Prostate gland (tissue), 2 donors: ENCODE data around the gene SAMHD1.
"Not testable (repeated sequence)": the region's sequence is repeated elsewhere in the genome, so short reads cannot be mapped to it uniquely, and the experiment has no call there.

Experiments used
- CTCF ChIP-seq, 4 experiments: fragments of 200-600 bp in 2 of 4; fragments of 450-650 bp in 2 of 4; sonication (generic) in 2 of 4; IDR thresholded peaks; 1 replicate in 3 of 4; 2 replicates in 1 of 4; pipeline ENCODE4 v1.5.1; 2016 to 2019; ENCODE audit warnings: antibody characterized with exemption in 4 of 4, mild to moderate bottlenecking in 2 of 4, moderate library complexity in 2 of 4
- POLR2A ChIP-seq: fragments of 450-650 bp; IDR thresholded peaks from one replicate; pipeline ENCODE4 v1.6.1; 2016; ENCODE audit warnings: antibody characterized with exemption, mild to moderate bottlenecking
- POLR2AphosphoS5 ChIP-seq: sonication (generic); formaldehyde crosslinking; IDR thresholded peaks from one replicate; pipeline ENCODE4 v1.6.1; 2017; ENCODE audit warnings: antibody characterized with exemption

- not testable (repeated sequence) for TF ChIP-seq POLR2A; CTCF (IDR thresholded peaks at IDR 0.05); POLR2AphosphoS5
Observed at GRCh38 chr20:36933571-36933970, 17.9 kb downstream of the SAMHD1 start.
